Thymus (tissue), 11 donors: ENCODE results near the gene PLD3. TPM values are rescaled to one million over a fixed set of nuclear protein-coding genes. Genes with fewer than 3 reads are reported as not detected.
"Not testable (repeated sequence)": the region's sequence is repeated elsewhere in the genome, so short reads cannot be mapped to it uniquely, and the experiment has no call there.

Experiments used
- DNase-seq, 9 donors: peaks; one replicate each; pipeline ENCODE4 v3.0.0-alpha.2; 2013; ENCODE audit warnings: low spot score in 9 of 9, low read depth in 6 of 9, missing footprints in 1 of 9
- H3K27ac ChIP-seq, 2 donors: one replicate each; pipeline ENCODE4 v1.5.1; 2013; ENCODE audit warnings: control low read depth in 1 of 2, low read depth in 1 of 2, low read length in 1 of 2, mild to moderate bottlenecking in 1 of 2, moderate library complexity in 1 of 2
- H3K27me3 ChIP-seq, 2 donors: one replicate each; pipeline ENCODE4 v1.5.1; 2013; ENCODE audit warnings: low read length in 1 of 2; ENCODE audit not compliant: control insufficient read depth in 2 of 2, insufficient read depth in 1 of 2
- H3K36me3 ChIP-seq, 2 donors: one replicate each; pipeline ENCODE4 v1.5.1; 2013; ENCODE audit warnings: low read length in 1 of 2, mild to moderate bottlenecking in 1 of 2, moderate library complexity in 1 of 2; ENCODE audit not compliant: control insufficient read depth in 2 of 2, insufficient read depth in 2 of 2
- H3K4me1 ChIP-seq, 2 donors: one replicate each; pipeline ENCODE4 v1.5.1; 2013; ENCODE audit warnings: low read length in 2 of 2; ENCODE audit not compliant: control insufficient read depth in 2 of 2, insufficient read depth in 2 of 2
- H3K4me3 ChIP-seq, 2 donors: one replicate each; pipeline ENCODE4 v1.5.1; 2013; ENCODE audit warnings: low read length in 2 of 2, control low read depth in 1 of 2, mild to moderate bottlenecking in 1 of 2
- H3K9me3 ChIP-seq, 2 donors: one replicate each; pipeline ENCODE4 v1.5.1; 2013; ENCODE audit warnings: low read length in 1 of 2, mild to moderate bottlenecking in 1 of 2; ENCODE audit not compliant: control insufficient read depth in 2 of 2, insufficient read depth in 1 of 2
- WGBS: extraction: QIAGEN DNeasy Blood & Tissue Kit; methylation state at CpG from one replicate; pipeline ENCODE4 v1.1.7; 2013; 5-methylcytosine and 5-hydroxymethylcytosine counted together
- polyA plus RNA-seq: library from polyadenylated mRNA; stranded (reverse); fragments of 200-250 nt; gene quantifications from one replicate; pipeline ENCODE4 v1.2.3, GENCODE V29; 2013
- total RNA-seq: library from RNA; stranded (reverse); fragments of 120-200 nt; gene quantifications from one replicate; pipeline ENCODE4 v1.2.4, GENCODE V29; 2013
- donor health status: healthy.

Gene PLD3
- total and polyA plus RNA-seq, 2 donors = 70.3 to 108 TPM

- H3K36me3 ChIP-seq = no peaks in the 10 kb centered on the region
- H3K4me1 ChIP-seq = peaks cover 0 to 7% of the 10 kb centered on the region in 2 donors
- 93% methylated on average over 20 of the region's 20 CpGs for WGBS
- H3K9me3 ChIP-seq = no peaks in the 10 kb centered on the region
- no peak overlapping the region for H3K4me3 ChIP-seq
- peaks cover 3 to 15% of the 10 kb centered on the region in 2 donors for H3K27me3 ChIP-seq
- no peak overlapping the region for H3K27ac ChIP-seq
- no peak for DNase-seq
Observed at GRCh38 chr19:40396886-40397567, 48.5 kb downstream of the PLD3 start.

- H3K9me3 ChIP-seq = no peaks in the 10 kb centered on the region
- H3K4me1 ChIP-seq = peaks cover 0 to 7% of the 10 kb centered on the region in 2 donors
- H3K4me3 ChIP-seq = no peak overlapping the region
- H3K27ac ChIP-seq = no peak overlapping the region
- no peak for DNase-seq
- 97% methylated on average over 22 of the region's 22 CpGs for WGBS
- H3K27me3 ChIP-seq = peaks cover 3 to 15% of the 10 kb centered on the region in 2 donors
- H3K36me3 ChIP-seq = no peaks in the 10 kb centered on the region
Observed at GRCh38 chr19:40397568-40397906, 49.0 kb downstream of the PLD3 start.

GRCh38 chr19:40398417-40399131 lies 50.1 kb downstream of the PLD3 start:
- Histone ChIP-seq H3K36me3 (no peaks in the 10 kb centered on the region), H3K4me3 (no peak overlapping the region), H3K4me1 (peaks cover 5 to 10% of the 10 kb centered on the region in 2 donors), H3K27ac (no peak overlapping the region), H3K9me3 (no peaks in the 10 kb centered on the region), H3K27me3 (peaks cover 3 to 16% of the 10 kb centered on the region in 2 donors)
- 45% methylated on average over 49 of the region's 49 CpGs for WGBS
- DNase-seq = peak in 8 of 9 donors; percentile 8 to 78 (median 43)

- Histone ChIP-seq H3K4me3 (no peak overlapping the region), H3K27me3 (peaks cover 3 to 20% of the 10 kb centered on the region in 2 donors), H3K4me1 (peaks cover 5 to 15% of the 10 kb centered on the region in 2 donors), H3K27ac (no peak overlapping the region), H3K36me3 (no peaks in the 10 kb centered on the region), H3K9me3 (no peaks in the 10 kb centered on the region)
- 96% methylated on average over 2 of the region's 3 CpGs for WGBS
- no peak for DNase-seq
Observed at GRCh38 chr19:40400559-40400958, 52.1 kb downstream of the PLD3 start.

GRCh38 chr19:40403262-40403984 lies 54.9 kb downstream of the PLD3 start:
- H3K27me3 ChIP-seq = peaks cover 1 to 15% of the 10 kb centered on the region in 2 donors
- H3K36me3 ChIP-seq = no peaks in the 10 kb centered on the region
- peak overlapping the region; percentile 58 to 62 for H3K4me3 ChIP-seq
- peak overlapping the region; percentile 43 to 52 for H3K27ac ChIP-seq
- DNase-seq = peak in 7 of 9 donors; percentile 34 to 65 (median 41)
- peaks cover 5 to 14% of the 10 kb centered on the region in 2 donors for H3K4me1 ChIP-seq
- WGBS = under 1% methylated on average over 41 of the region's 41 CpGs
- H3K9me3 ChIP-seq = no peaks in the 10 kb centered on the region

- WGBS = 52% methylated on average over 22 of the region's 22 CpGs
- no peaks in the 10 kb centered on the region for H3K9me3 ChIP-seq
- no peak for DNase-seq
- H3K27me3 ChIP-seq = peaks cover 0 to 14% of the 10 kb centered on the region in 2 donors
- H3K4me1 ChIP-seq = peaks cover 5 to 10% of the 10 kb centered on the region in 2 donors
- H3K36me3 ChIP-seq = no peaks in the 10 kb centered on the region
- no peak overlapping the region for H3K27ac ChIP-seq
- no peak overlapping the region for H3K4me3 ChIP-seq
Observed at GRCh38 chr19:40407714-40408597, 59.5 kb downstream of the PLD3 start.

- H3K9me3 ChIP-seq, H3K27ac ChIP-seq, DNase-seq, H3K36me3 ChIP-seq, H3K4me3 ChIP-seq: not testable (repeated sequence)
- Histone ChIP-seq H3K4me1 (peaks cover 0 to 10% of the 10 kb centered on the region in 2 donors), H3K27me3 (peaks cover 0 to 20% of the 10 kb centered on the region in 2 donors)
- WGBS = 95% methylated on average over 8 of the region's 8 CpGs
Observed at GRCh38 chr19:40408598-40408925, 60.1 kb downstream of the PLD3 start.

GRCh38 chr19:40410030-40410389 lies 61.5 kb downstream of the PLD3 start:
- H3K36me3 ChIP-seq = no peaks in the 10 kb centered on the region
- no peak for DNase-seq
- no peaks in the 10 kb centered on the region for H3K9me3 ChIP-seq
- no peak overlapping the region for H3K27ac ChIP-seq
- peaks cover 0 to 6% of the 10 kb centered on the region in 2 donors for H3K4me1 ChIP-seq
- peaks cover 0 to 16% of the 10 kb centered on the region in 2 donors for H3K27me3 ChIP-seq
- WGBS = 76% methylated on average over 9 of the region's 9 CpGs
- H3K4me3 ChIP-seq = no peak overlapping the region
